Left lung (tissue), 10 donors: ENCODE results near the gene RCOR2. TPM values are rescaled to one million over a fixed set of nuclear protein-coding genes. Genes with fewer than 3 reads are reported as not detected.

Experiments
- ATAC-seq: fragments of 200-7000 bp; cut with Tn5 transposase; one replicate; pipeline ENCODE4 v1.9.1; 2020; ENCODE audit warnings: moderate library complexity
- DNase-seq, 4 donors: peaks; one replicate each; pipeline ENCODE4 v3.0.0-alpha.2; 2013 to 2020
- H3K27ac ChIP-seq, 2 donors: fragments of 200-600 bp; sonication (generic) in 1 of 2; one replicate each; pipeline versions ENCODE4 v1.5.0 to v1.8.0; 2020 to 2021
- H3K27me3 ChIP-seq, 2 donors: fragments of 200-600 bp; sonication (generic) in 1 of 2; one replicate each; pipeline versions ENCODE4 v1.5.0 to v1.8.0; 2020 to 2021
- H3K36me3 ChIP-seq, 2 donors: fragments of 200-600 bp; sonication (generic) in 1 of 2; one replicate each; pipeline versions ENCODE4 v1.5.0 to v1.8.0; 2020 to 2021
- H3K4me1 ChIP-seq, 2 donors: fragments of 200-600 bp; one replicate each; pipeline ENCODE4 v1.8.0; 2021
- H3K4me3 ChIP-seq, 2 donors: fragments of 200-600 bp; sonication (generic) in 1 of 2; one replicate each; pipeline versions ENCODE4 v1.5.0 to v1.8.0; 2020 to 2021; ENCODE audit warnings: mild to moderate bottlenecking in 1 of 2
- H3K9me3 ChIP-seq, 2 donors: fragments of 200-600 bp; sonication (generic) in 1 of 2; one replicate each; pipeline versions ENCODE4 v1.5.0 to v1.8.0; 2020 to 2021
- intact Hi-C, 2 donors: fragments of 100-400 bp; cut with DNase I; formaldehyde crosslinking; loops; one replicate each; pipeline versions ENCODE4 v1.11.2 to v1.14.2; 2022
- polyA plus RNA-seq, 6 donors: library from polyadenylated mRNA; unstranded; fragments of 120-200 nt; gene quantifications; one replicate each; pipeline ENCODE4 v1.2.1, GENCODE V29; 2013; ENCODE audit not compliant: insufficient read length in 6 of 6
- total RNA-seq, 2 donors: library from RNA; stranded (reverse); fragmentation: NEBNext Ultra II Directional; extraction: Animal tissue kit (Norgen Biotek cat#: 25700); gene quantifications; one replicate each; pipeline ENCODE4 v1.2.1, GENCODE V29; 2021
- TF ChIP-seq, protein P1 (sequence below), 2 donors: fragments of 200-600 bp; sonication (generic) in 1 of 2; IDR thresholded peaks; one replicate each; pipeline versions ENCODE4 v1.5.0 to v1.8.0; 2021; ENCODE audit warnings: antibody characterized with exemption in 2 of 2
- donor health status: DM: no; HTN: yes; CAD: no.
- donor health status: DM: no; HTN: no; CAD: no.

Gene RCOR2
- total and polyA plus RNA-seq, 8 donors, result 0.45 to 17.4 (median 12.4) TPM

DNA sequence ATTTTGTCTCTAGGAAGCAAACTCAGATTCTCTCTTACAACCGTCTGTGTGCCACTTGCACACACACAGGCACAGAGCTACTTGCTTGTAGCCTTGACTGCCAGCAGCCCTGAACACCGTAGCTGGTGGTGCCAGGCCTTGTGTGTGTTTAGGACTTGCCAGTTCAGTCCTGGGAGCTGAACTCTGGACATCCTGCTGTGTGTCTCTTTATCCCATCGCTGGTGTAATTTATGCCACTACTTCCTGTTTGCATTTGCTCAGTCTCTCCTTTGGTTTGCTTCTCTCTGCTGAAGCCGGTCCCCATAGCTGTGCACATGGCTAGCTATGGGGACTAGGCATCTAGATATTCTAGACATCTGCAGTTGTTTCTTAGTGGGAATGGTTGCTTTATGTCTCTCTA is 54.0 kb downstream of the RCOR2 start:
- peaks cover 30 to 79% of the 10 kb centered on the region in 2 donors for H3K4me1 ChIP-seq
- intact Hi-C loops, result no loop called here
- peaks cover 0 to 19% of the 10 kb centered on the region in 2 donors for H3K36me3 ChIP-seq
- TF ChIP-seq, protein P1, sequence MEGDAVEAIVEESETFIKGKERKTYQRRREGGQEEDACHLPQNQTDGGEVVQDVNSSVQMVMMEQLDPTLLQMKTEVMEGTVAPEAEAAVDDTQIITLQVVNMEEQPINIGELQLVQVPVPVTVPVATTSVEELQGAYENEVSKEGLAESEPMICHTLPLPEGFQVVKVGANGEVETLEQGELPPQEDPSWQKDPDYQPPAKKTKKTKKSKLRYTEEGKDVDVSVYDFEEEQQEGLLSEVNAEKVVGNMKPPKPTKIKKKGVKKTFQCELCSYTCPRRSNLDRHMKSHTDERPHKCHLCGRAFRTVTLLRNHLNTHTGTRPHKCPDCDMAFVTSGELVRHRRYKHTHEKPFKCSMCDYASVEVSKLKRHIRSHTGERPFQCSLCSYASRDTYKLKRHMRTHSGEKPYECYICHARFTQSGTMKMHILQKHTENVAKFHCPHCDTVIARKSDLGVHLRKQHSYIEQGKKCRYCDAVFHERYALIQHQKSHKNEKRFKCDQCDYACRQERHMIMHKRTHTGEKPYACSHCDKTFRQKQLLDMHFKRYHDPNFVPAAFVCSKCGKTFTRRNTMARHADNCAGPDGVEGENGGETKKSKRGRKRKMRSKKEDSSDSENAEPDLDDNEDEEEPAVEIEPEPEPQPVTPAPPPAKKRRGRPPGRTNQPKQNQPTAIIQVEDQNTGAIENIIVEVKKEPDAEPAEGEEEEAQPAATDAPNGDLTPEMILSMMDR (IDR thresholded peaks at IDR 0.05), result no peak
- H3K27ac ChIP-seq, result peak overlapping the region; percentile 7 to 53
- DNase-seq, result no peak
- peak; percentile 44 for ATAC-seq
- H3K4me3 ChIP-seq, result no peak overlapping the region
- no peaks in the 10 kb centered on the region for H3K9me3 ChIP-seq
- no peaks in the 10 kb centered on the region for H3K27me3 ChIP-seq

Other genes with a start within 250 kb of the RCOR2 start
- 10 to 100 TPM; 76.1 to 98.2 TPM for gene ATL3, start 245.8 kb downstream of the RCOR2 start, total RNA-seq
- 10 to 100 TPM; 16.1 to 20.9 (median 19.5) TPM for gene ATL3, start 245.8 kb downstream of the RCOR2 start, polyA plus RNA-seq
- gene RTN3, start 235.7 kb downstream of the RCOR2 start, total RNA-seq, result 100 to 1,000 TPM; 121 to 145 TPM
- gene RTN3, start 235.7 kb downstream of the RCOR2 start, polyA plus RNA-seq, result 100 to 1,000 TPM in 5 of 6 donors, 10 to 100 TPM in 1; 95.3 to 123 (median 110) TPM
- gene ZFTA, start 148.4 kb downstream of the RCOR2 start, total RNA-seq, result 10 to 100 TPM in 1 of 2 donors, 1 to 10 TPM in 1; 9.2 to 14.0 TPM
- 10 to 100 TPM; 28.7 to 40.0 (median 36.3) TPM for gene ZFTA, start 148.4 kb downstream of the RCOR2 start, polyA plus RNA-seq
- 10 to 100 TPM; 20.3 to 21.7 TPM for gene SPINDOC, start 103.7 kb downstream of the RCOR2 start, total RNA-seq
- gene SPINDOC, start 103.7 kb downstream of the RCOR2 start, polyA plus RNA-seq, result 10 to 100 TPM; 30.0 to 46.2 (median 36.5) TPM
- 10 to 100 TPM; 38.9 to 45.5 TPM for gene MARK2, start 78.1 kb downstream of the RCOR2 start, total RNA-seq
- gene MARK2, start 78.1 kb downstream of the RCOR2 start, polyA plus RNA-seq, result 10 to 100 TPM; 29.0 to 40.3 (median 32.2) TPM
- gene NAA40, start 21.8 kb upstream of the RCOR2 start, total RNA-seq, result 10 to 100 TPM; 15.9 to 16.6 TPM
- 10 to 100 TPM; 27.6 to 34.8 (median 29.3) TPM for gene NAA40, start 21.8 kb upstream of the RCOR2 start, polyA plus RNA-seq
- gene COX8A, start 57.5 kb upstream of the RCOR2 start, total RNA-seq, result 100 to 1,000 TPM; 267 to 281 TPM
- 100 to 1,000 TPM; 135 to 192 (median 162) TPM for gene COX8A, start 57.5 kb upstream of the RCOR2 start, polyA plus RNA-seq
- 10 to 100 TPM; 65.0 to 67.7 TPM for gene OTUB1, start 69.3 kb upstream of the RCOR2 start, total RNA-seq
- gene OTUB1, start 69.3 kb upstream of the RCOR2 start, polyA plus RNA-seq, result 10 to 100 TPM; 80.9 to 94.8 (median 84.0) TPM
- under 1 TPM; 0.15 to 0.18 TPM for gene FLRT1, start 118.8 kb upstream of the RCOR2 start, total RNA-seq
- gene FLRT1, start 118.8 kb upstream of the RCOR2 start, polyA plus RNA-seq, result 1 to 10 TPM; 2.6 to 5.5 (median 4.0) TPM
- gene MACROD1, start 248.9 kb upstream of the RCOR2 start, total RNA-seq, result 10 to 100 TPM; 13.5 to 19.8 TPM
- gene MACROD1, start 248.9 kb upstream of the RCOR2 start, polyA plus RNA-seq, result 10 to 100 TPM; 18.5 to 25.1 (median 22.0) TPM